Lung microvascular endothelial cell (primary cell): Measurements from ENCODE around the gene RPL22L1. TPM values are rescaled to one million over a fixed set of nuclear protein-coding genes. Genes with fewer than 3 reads are reported as not detected.
A peak's percentile ranks its signal among the peaks of the same experiment; 100 is the strongest.
"Not testable (repeated sequence)": the region's sequence is repeated elsewhere in the genome, so short reads cannot be mapped to it uniquely, and the experiment has no call there.

ENCODE experiments used
- DNase-seq, 2 donors: peaks; one replicate each; pipeline versions ENCODE4 v3.0.0 to v3.0.0-alpha.2; 2010; ENCODE audit warnings: low read depth in 2 of 2
- total RNA-seq: library from RNA; depleted of rRNA; stranded (reverse); fragments of >200 nt; gene quantifications from 2 replicates; pipeline ENCODE4 v1.2.1, GENCODE V29; 2014

The RPL22L1 gene
- total RNA-seq, 1 donor from 2014 or later, result 11.9 TPM

GRCh38 chr3:170878688-170879087 lies 8.7 kb upstream of the RPL22L1 start:
- not testable (repeated sequence) for DNase-seq

- DNase-seq, result not testable (repeated sequence)
Observed at GRCh38 chr3:170877311-170877710, 7.3 kb upstream of the RPL22L1 start.

- no peak for DNase-seq
Observed at GRCh38 chr3:170876537-170876936, 6.5 kb upstream of the RPL22L1 start.

- DNase-seq, result peak; percentile 2 to 24
Observed at GRCh38 chr3:170869239-170869590, 780 bp downstream of the RPL22L1 start.

GRCh38 chr3:170868577-170869238 lies 1.3 kb downstream of the RPL22L1 start:
- DNase-seq, result no peak

- DNase-seq, result peak in 1 of 2 donors; percentile 6
Observed at GRCh38 chr3:170867143-170867937, 2.7 kb downstream of the RPL22L1 start.

- DNase-seq, result no peak
Observed at GRCh38 chr3:170866499-170866898, 3.5 kb downstream of the RPL22L1 start.

- DNase-seq, result no peak
Observed at GRCh38 chr3:170865209-170866094, 4.5 kb downstream of the RPL22L1 start.

- no peak for DNase-seq
Observed at GRCh38 chr3:170864525-170865208, 5.3 kb downstream of the RPL22L1 start.

- no peak for DNase-seq
Observed at GRCh38 chr3:170863816-170864215, 6.2 kb downstream of the RPL22L1 start.

GRCh38 chr3:170862618-170863374 lies 7.2 kb downstream of the RPL22L1 start:
- DNase-seq, result no peak

GRCh38 chr3:170858599-170858998 lies 11.4 kb downstream of the RPL22L1 start:
- DNase-seq, result no peak

GRCh38 chr3:170852324-170852723 lies 17.7 kb downstream of the RPL22L1 start:
- no peak for DNase-seq

- DNase-seq, result peak; percentile 22 to 49
Observed at GRCh38 chr3:170848292-170848917, 21.6 kb downstream of the RPL22L1 start.

GRCh38 chr3:170844377-170844776 lies 25.6 kb downstream of the RPL22L1 start:
- no peak for DNase-seq

GRCh38 chr3:170840291-170840859 lies 29.6 kb downstream of the RPL22L1 start:
- no peak for DNase-seq

GRCh38 chr3:170839518-170840100 lies 30.4 kb downstream of the RPL22L1 start:
- DNase-seq, result no peak

GRCh38 chr3:170836491-170836890 lies 33.5 kb downstream of the RPL22L1 start:
- DNase-seq, result no peak

- no peak for DNase-seq
Observed at GRCh38 chr3:170835336-170835735, 34.7 kb downstream of the RPL22L1 start.
